A673 (cell line): ENCODE results near the gene TFAP2C.

Experiments used
- CTCF ChIP-seq: fragments of 300-800, 200-600 bp; sonication (generic); conservative IDR thresholded peaks from 2 replicates; pipeline ENCODE4 v1.5.1; 2017; ENCODE audit warnings: low read depth, mild to moderate bottlenecking, antibody characterized with exemption, low read length, moderate library complexity, mixed read lengths
- EZH2 ChIP-seq: fragments of 200-600 bp; sonication (generic); IDR thresholded peaks from 2 replicates; pipeline ENCODE4 v1.6.1; 2017; ENCODE audit warnings: borderline replicate concordance, low read depth, mild to moderate bottlenecking, mixed read lengths, antibody characterized with exemption, low read length; ENCODE audit not compliant: poor library complexity, severe bottlenecking

DNA sequence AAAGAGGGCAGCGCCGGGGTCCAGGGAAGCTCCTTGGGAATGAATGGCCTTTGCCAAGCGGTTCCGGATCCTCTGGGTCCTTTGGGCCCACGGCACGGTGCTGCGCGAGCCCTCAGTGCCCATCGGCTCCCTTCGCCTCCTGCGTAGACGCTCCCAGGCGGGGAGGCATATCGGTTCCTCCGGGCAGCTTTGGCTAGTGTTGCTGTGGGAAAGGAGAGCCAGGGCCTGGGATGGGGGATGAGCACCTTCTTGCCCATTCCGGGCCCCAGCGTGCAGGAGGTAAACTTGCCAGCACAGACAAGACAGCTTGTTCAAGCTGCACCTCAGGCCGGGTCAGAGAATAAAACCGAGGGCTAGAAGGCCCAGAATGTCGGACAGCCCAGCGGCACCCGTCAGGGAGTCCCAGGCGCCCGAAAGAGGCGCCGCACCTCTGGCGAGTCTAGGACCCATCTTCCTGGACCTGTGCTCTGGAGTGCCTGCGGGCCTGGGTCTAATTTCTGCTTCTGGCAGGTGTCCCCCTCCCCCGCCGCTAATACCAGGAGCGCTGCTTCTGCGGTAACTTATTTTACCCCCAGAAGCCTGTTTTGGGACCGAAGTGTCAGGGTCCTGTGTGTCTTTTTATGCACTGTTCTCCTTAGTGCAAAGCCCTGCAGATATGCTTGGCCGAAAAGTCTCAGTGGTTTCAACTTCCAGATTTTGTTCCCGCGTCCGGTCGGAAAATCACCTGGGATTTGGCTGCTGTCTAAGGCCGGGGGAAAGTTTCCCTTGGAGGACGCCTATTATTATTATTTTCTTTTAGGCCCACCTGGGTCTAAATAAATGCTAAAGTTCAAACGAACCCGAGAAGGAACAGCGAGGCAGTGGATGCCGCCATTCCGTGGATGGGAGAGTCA, 1.7 kb upstream of the TFAP2C start:
- TF ChIP-seq EZH2 (peak; percentile 78), CTCF (no peak)
